Measurements from ENCODE around the gene IDS. TPM values are rescaled to one million over a fixed set of nuclear protein-coding genes. Genes with fewer than 3 reads are reported as not detected.

Gene IDS
- total RNA-seq, 4 donors from 2014 or later = 55.8 to 73.1 (median 56.8) TPM

GRCh38 chrX:149531599-149531998, 26.5 kb upstream of the IDS start:
- TF ChIP-seq CTCF (IDR thresholded peaks at IDR 0.05; ENCODE audit: low read depth) = no peak

GRCh38 chrX:149528381-149528780, 23.3 kb upstream of the IDS start:
- no peak for TF ChIP-seq CTCF (IDR thresholded peaks at IDR 0.05; ENCODE audit: low read depth)

GRCh38 chrX:149527705-149528104, 22.6 kb upstream of the IDS start:
- TF ChIP-seq CTCF (IDR thresholded peaks at IDR 0.05; ENCODE audit: low read depth) = no peak

GRCh38 chrX:149522916-149523315, 17.8 kb upstream of the IDS start:
- no peak for TF ChIP-seq CTCF (IDR thresholded peaks at IDR 0.05; ENCODE audit: low read depth)

GRCh38 chrX:149521438-149521837, 16.3 kb upstream of the IDS start:
- no peak for TF ChIP-seq CTCF (IDR thresholded peaks at IDR 0.05; ENCODE audit: low read depth)

- no peak for TF ChIP-seq CTCF (IDR thresholded peaks at IDR 0.05; ENCODE audit: low read depth)
These were observed 13.1 kb upstream of the IDS start for GRCh38 chrX:149518236-149518635.

GRCh38 chrX:149517308-149517707, 12.2 kb upstream of the IDS start:
- no peak for TF ChIP-seq CTCF (IDR thresholded peaks at IDR 0.05; ENCODE audit: low read depth)

Data from subcutaneous adipose tissue (tissue), 4 donors.